Thymus (tissue), 11 donors: ENCODE measurements around the gene PLN. TPM values are rescaled to one million over a fixed set of nuclear protein-coding genes. Genes with fewer than 3 reads are reported as not detected.
A peak's percentile ranks its signal among the peaks of the same experiment; 100 is the strongest.

ENCODE experiments used
- DNase-seq, 9 donors: peaks; one replicate each; pipeline ENCODE4 v3.0.0-alpha.2; 2013; ENCODE audit warnings: low spot score in 9 of 9, low read depth in 6 of 9, missing footprints in 1 of 9
- H3K27ac ChIP-seq, 2 donors: one replicate each; pipeline ENCODE4 v1.5.1; 2013; ENCODE audit warnings: control low read depth in 1 of 2, low read depth in 1 of 2, low read length in 1 of 2, mild to moderate bottlenecking in 1 of 2, moderate library complexity in 1 of 2
- H3K27me3 ChIP-seq, 2 donors: one replicate each; pipeline ENCODE4 v1.5.1; 2013; ENCODE audit warnings: low read length in 1 of 2; ENCODE audit not compliant: control insufficient read depth in 2 of 2, insufficient read depth in 1 of 2
- H3K36me3 ChIP-seq, 2 donors: one replicate each; pipeline ENCODE4 v1.5.1; 2013; ENCODE audit warnings: low read length in 1 of 2, mild to moderate bottlenecking in 1 of 2, moderate library complexity in 1 of 2; ENCODE audit not compliant: control insufficient read depth in 2 of 2, insufficient read depth in 2 of 2
- H3K4me1 ChIP-seq, 2 donors: one replicate each; pipeline ENCODE4 v1.5.1; 2013; ENCODE audit warnings: low read length in 2 of 2; ENCODE audit not compliant: control insufficient read depth in 2 of 2, insufficient read depth in 2 of 2
- H3K4me3 ChIP-seq, 2 donors: one replicate each; pipeline ENCODE4 v1.5.1; 2013; ENCODE audit warnings: low read length in 2 of 2, control low read depth in 1 of 2, mild to moderate bottlenecking in 1 of 2
- H3K9me3 ChIP-seq, 2 donors: one replicate each; pipeline ENCODE4 v1.5.1; 2013; ENCODE audit warnings: low read length in 1 of 2, mild to moderate bottlenecking in 1 of 2; ENCODE audit not compliant: control insufficient read depth in 2 of 2, insufficient read depth in 1 of 2
- WGBS: extraction: QIAGEN DNeasy Blood & Tissue Kit; methylation state at CpG from one replicate; pipeline ENCODE4 v1.1.7; 2013; 5-methylcytosine and 5-hydroxymethylcytosine counted together
- polyA plus RNA-seq: library from polyadenylated mRNA; stranded (reverse); fragments of 200-250 nt; gene quantifications from one replicate; pipeline ENCODE4 v1.2.3, GENCODE V29; 2013
- total RNA-seq: library from RNA; stranded (reverse); fragments of 120-200 nt; gene quantifications from one replicate; pipeline ENCODE4 v1.2.4, GENCODE V29; 2013
- donor health status: healthy.

Gene PLN
- total and polyA plus RNA-seq, 2 donors, result 1.3 to 34.1 TPM

DNA sequence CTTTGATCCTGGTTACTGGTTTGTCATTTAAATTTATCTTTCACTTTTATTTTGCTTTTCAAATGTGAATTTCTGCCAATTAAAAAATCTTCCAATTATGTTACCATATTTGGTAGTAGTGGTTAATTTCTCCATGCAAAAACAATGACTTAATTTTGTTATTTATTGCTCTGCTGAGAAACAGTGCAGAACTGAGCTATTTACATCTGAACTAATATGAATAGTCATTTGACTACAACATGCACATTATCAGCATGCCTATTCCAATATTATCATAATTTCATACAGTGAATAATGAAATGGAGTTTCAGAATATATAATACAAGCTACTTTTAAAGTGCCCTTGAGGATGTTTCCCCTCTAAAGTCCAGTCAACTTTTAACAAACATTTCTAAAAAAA lies 517 bp downstream of the PLN start:
- Histone ChIP-seq H3K4me1 (no peaks in the 10 kb centered on the region), H3K27me3 (no peaks in the 10 kb centered on the region), H3K4me3 (no peak overlapping the region), H3K9me3 (no peaks in the 10 kb centered on the region), H3K36me3 (no peaks in the 10 kb centered on the region), H3K27ac (no peak overlapping the region)
- no peak for DNase-seq

- 54% methylated on average over 3 of the region's 3 CpGs for WGBS
- H3K27ac ChIP-seq, result no peak overlapping the region
- DNase-seq, result peak in 7 of 9 donors; percentile 21 to 68 (median 30)
These were observed 3.3 kb downstream of the PLN start for GRCh38 chr6:118551063-118552053.

DNA sequence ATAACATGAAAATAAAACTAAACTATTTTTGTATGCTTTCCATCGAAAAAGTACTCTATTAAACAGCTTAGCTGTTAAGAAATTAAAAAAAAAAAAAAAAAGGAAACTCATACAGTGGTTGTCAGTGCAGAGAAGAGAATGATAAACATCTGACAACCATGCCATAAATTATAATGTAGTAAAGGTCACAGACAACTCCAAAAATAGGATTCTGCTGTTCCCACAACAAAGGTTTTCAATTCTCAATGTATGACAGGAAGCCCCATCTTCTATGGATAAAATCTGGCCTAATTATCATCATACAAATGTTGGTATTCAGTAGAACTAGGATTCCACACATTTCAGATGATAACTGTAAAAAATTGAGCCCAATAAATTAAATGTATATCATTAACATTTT lies 5.0 kb downstream of the PLN start:
- Histone ChIP-seq H3K9me3 (no peaks in the 10 kb centered on the region), H3K4me3 (no peak overlapping the region), H3K36me3 (peaks cover 0 to 3% of the 10 kb centered on the region in 2 donors), H3K27ac (no peak overlapping the region), H3K4me1 (peaks cover 0 to 7% of the 10 kb centered on the region in 2 donors), H3K27me3 (no peaks in the 10 kb centered on the region)
- WGBS, result 9% methylated on average over 1 of the region's 1 CpG
- peak in 1 of 9 donors; percentile 21 for DNase-seq

More at GRCh38 chr6:118551063-118552053, 3.3 kb downstream of the PLN start:
- H3K4me1 ChIP-seq, result peaks cover 0 to 4% of the 10 kb centered on the region in 2 donors
- no peaks in the 10 kb centered on the region for H3K27me3 ChIP-seq
- H3K36me3 ChIP-seq, result no peaks in the 10 kb centered on the region
- no peaks in the 10 kb centered on the region for H3K9me3 ChIP-seq
- H3K4me3 ChIP-seq, result no peak overlapping the region

DNA sequence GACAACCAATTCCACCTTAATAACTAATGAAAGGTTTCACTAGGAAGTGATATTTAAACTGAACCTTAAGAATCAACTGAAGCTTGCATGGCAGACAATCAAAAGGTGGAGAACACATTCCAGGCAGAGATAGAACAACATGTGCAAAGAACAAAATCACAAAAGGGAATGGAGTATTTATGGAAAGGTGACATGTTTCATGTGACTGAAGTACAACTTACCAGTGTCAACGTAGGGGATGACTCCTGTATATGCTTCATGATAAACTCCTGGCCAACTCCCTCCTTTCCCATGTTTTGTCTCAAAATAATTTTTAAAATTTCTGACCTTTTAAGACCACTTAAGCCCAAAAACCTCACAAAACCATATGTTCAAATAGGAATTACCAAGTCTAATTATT lies 6.6 kb downstream of the PLN start:
- Histone ChIP-seq H3K4me3 (no peak overlapping the region), H3K27ac (no peak overlapping the region), H3K36me3 (peaks cover 0 to 3% of the 10 kb centered on the region in 2 donors), H3K4me1 (peaks cover 0 to 10% of the 10 kb centered on the region in 2 donors), H3K27me3 (no peaks in the 10 kb centered on the region), H3K9me3 (no peaks in the 10 kb centered on the region)
- DNase-seq, result no peak
- WGBS, result 95% methylated on average over 1 of the region's 1 CpG

GRCh38 chr6:118558464-118559217 lies 10.5 kb downstream of the PLN start:
- WGBS, result 20% methylated on average over 6 of the region's 6 CpGs
- H3K27ac ChIP-seq, result peak overlapping the region; percentile 62 to 86
- no peaks in the 10 kb centered on the region for H3K27me3 ChIP-seq
- H3K4me1 ChIP-seq, result peaks cover 0 to 10% of the 10 kb centered on the region in 2 donors
- DNase-seq, result peak in 7 of 9 donors; percentile 27 to 76 (median 48)
- H3K4me3 ChIP-seq, result no peak overlapping the region
- H3K36me3 ChIP-seq, result peaks cover 0 to 3% of the 10 kb centered on the region in 2 donors
- no peaks in the 10 kb centered on the region for H3K9me3 ChIP-seq

GRCh38 chr6:118559659-118560058 lies 11.6 kb downstream of the PLN start:
- peaks cover 3 to 5% of the 10 kb centered on the region in 2 donors for H3K36me3 ChIP-seq
- H3K9me3 ChIP-seq, result no peaks in the 10 kb centered on the region
- H3K27ac ChIP-seq, result no peak overlapping the region
- DNase-seq, result no peak
- peaks cover 0 to 7% of the 10 kb centered on the region in 2 donors for H3K4me1 ChIP-seq
- no peaks in the 10 kb centered on the region for H3K27me3 ChIP-seq
- H3K4me3 ChIP-seq, result no peak overlapping the region

- WGBS, result 98% methylated on average over 1 of the region's 1 CpG
These were observed 14.2 kb downstream of the PLN start for GRCh38 chr6:118562248-118562647.

DNA sequence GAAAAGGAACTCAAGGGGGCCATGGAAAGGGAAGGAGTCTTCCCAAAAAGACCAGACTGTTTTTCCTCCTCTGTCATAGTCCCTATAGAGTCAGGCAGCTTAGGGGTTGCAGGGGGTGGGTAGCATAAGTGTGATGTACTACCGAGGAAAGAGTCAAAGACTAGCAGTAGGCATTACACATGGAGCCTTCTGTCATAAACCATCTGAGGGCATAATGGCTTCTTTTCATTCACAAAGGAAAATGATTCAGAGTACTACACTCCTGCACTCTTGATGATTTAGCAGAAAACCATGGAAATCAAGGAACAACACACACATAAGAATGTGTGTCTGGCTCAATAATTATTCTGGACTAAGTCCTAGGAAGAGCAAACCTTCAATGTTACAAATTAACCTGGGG lies 14.9 kb downstream of the PLN start:
- no peaks in the 10 kb centered on the region for H3K27me3 ChIP-seq
- H3K27ac ChIP-seq, result no peak overlapping the region
- H3K4me3 ChIP-seq, result no peak overlapping the region
- 97% methylated on average over 1 of the region's 1 CpG for WGBS
- peaks cover 0 to 5% of the 10 kb centered on the region in 2 donors for H3K4me1 ChIP-seq
- DNase-seq, result no peak
- H3K36me3 ChIP-seq, result peaks cover 0 to 18% of the 10 kb centered on the region in 2 donors
- no peaks in the 10 kb centered on the region for H3K9me3 ChIP-seq

More at GRCh38 chr6:118562248-118562647, 14.2 kb downstream of the PLN start:
- Histone ChIP-seq H3K9me3 (no peaks in the 10 kb centered on the region), H3K4me3 (no peak overlapping the region), H3K36me3 (peaks cover 3 to 18% of the 10 kb centered on the region in 2 donors), H3K4me1 (peaks cover 0 to 7% of the 10 kb centered on the region in 2 donors), H3K27ac (no peak overlapping the region), H3K27me3 (no peaks in the 10 kb centered on the region)
- DNase-seq, result no peak
